HepG2 (cell line): ENCODE data around the gene TMEM14A. TPM values are rescaled to one million over a fixed set of nuclear protein-coding genes. Genes with fewer than 3 reads are reported as not detected.

Experiments
- ATAC-seq: fragments of 200-7000 bp; cut with Tn5 transposase; 3 replicates; pipeline ENCODE4 v1.9.1; 2020; ENCODE audit warnings: mild to moderate bottlenecking, moderate library complexity
- BruUV-seq: library from RNA; stranded (reverse); fragments of 400-500 nt; replicated peaks from 2 replicates; lab custom pipeline; 2021; lab: Mats Ljungman, UMichigan
- CTCF ChIA-PET: fragments of 300-600 bp; formaldehyde crosslinking; extraction: SDS; loops from one replicate; lab custom pipeline; 2021; ENCODE audit warnings: low total read pairs, inconsistent platforms, low intra/inter-chr PET ratio; lab: Yijun Ruan, JAX
- POLR2A ChIA-PET: fragments of 350-600 bp; sonication (Branson Sonifier 250); formaldehyde crosslinking; loops from one replicate; lab custom pipeline; 2020; ENCODE audit warnings: antibody characterized with exemption, inconsistent platforms; lab: Yijun Ruan, JAX
- DNase-seq: peaks from one replicate; pipeline ENCODE4 v3.0.0-alpha.2; 2015; ENCODE audit warnings: low spot score
- FAIRE-seq: peaks from 3 replicates; lab custom pipeline; 2011; peaks lifted over from hg19 to GRCh38; lab: Jason Lieb, UNC
- H2AFZ ChIP-seq: one replicate; pipeline ENCODE4 v1.6.1; 2011; ENCODE audit warnings: low read length, inconsistent platforms
- H3K27ac ChIP-seq: fragments of 300-600 bp; 3 replicates; pipeline ENCODE4 v1.8.0; 2011; ENCODE audit warnings: mixed run types, mild to moderate bottlenecking, mixed read lengths, low read length, inconsistent platforms; ENCODE audit not compliant: insufficient read depth; ENCODE audit errors: extremely low read length
- H3K27me3 ChIP-seq, 2 experiments: fragments of 200-600 bp in 1 of 2; 2 replicates in 1 of 2; 3 replicates in 1 of 2; pipeline versions ENCODE4 v1.6.0 to v1.8.0; 2011; ENCODE audit warnings: low read length in 2 of 2, mild to moderate bottlenecking in 2 of 2, moderate library complexity in 2 of 2, inconsistent platforms in 1 of 2; ENCODE audit not compliant: insufficient read depth in 2 of 2, control insufficient read depth in 1 of 2
- H3K36me3 ChIP-seq, 2 experiments: fragments of 200-600 bp in 1 of 2; replicated peaks in 1 of 2; 2 replicates in 1 of 2; 3 replicates in 1 of 2; pipeline versions ENCODE4 v1.5.1 to v1.8.0; 2011; ENCODE audit warnings: low read length in 2 of 2, inconsistent platforms in 1 of 2; ENCODE audit not compliant: insufficient read depth in 2 of 2, control insufficient read depth in 1 of 2
- H3K4me1 ChIP-seq: 2 replicates; pipeline ENCODE4 v1.5.1; 2012; ENCODE audit warnings: low read length, inconsistent platforms; ENCODE audit not compliant: insufficient read depth
- H3K4me2 ChIP-seq: 2 replicates; pipeline ENCODE4 v1.6.0; 2011; ENCODE audit warnings: low read depth, low read length, inconsistent platforms
- H3K4me3 ChIP-seq, 3 experiments: fragments of 200-600 bp in 1 of 3; sonication (generic), shearing (Covaris generic) in 1 of 3; replicated peaks in 1 of 3; 2 replicates each; pipeline ENCODE4 v1.5.1; 2011 to 2016; ENCODE audit warnings: low read length in 3 of 3, inconsistent platforms in 2 of 3, low read depth in 2 of 3, mild to moderate bottlenecking in 2 of 3, control low read depth in 1 of 3, mixed read lengths in 1 of 3; ENCODE audit not compliant: insufficient read depth in 1 of 3
- H3K79me2 ChIP-seq: one replicate; pipeline ENCODE4 v1.6.1; 2011; ENCODE audit warnings: low read length, inconsistent platforms; ENCODE audit not compliant: insufficient read depth
- H3K9ac ChIP-seq: 2 replicates; pipeline ENCODE4 v1.6.0; 2011; ENCODE audit warnings: mild to moderate bottlenecking, low read depth, low read length, inconsistent platforms; ENCODE audit not compliant: insufficient read depth
- H3K9me3 ChIP-seq: 2 replicates; pipeline ENCODE4 v1.5.1; 2012; ENCODE audit warnings: mild to moderate bottlenecking, low read length
- H4K20me1 ChIP-seq: 2 replicates; pipeline ENCODE4 v1.6.0; 2011; ENCODE audit warnings: inconsistent platforms, mild to moderate bottlenecking, low read length, moderate library complexity; ENCODE audit not compliant: insufficient read depth
- MAZ ChIP-seq, 2 experiments: sonication (generic) in 1 of 2; formaldehyde crosslinking in 1 of 2; IDR thresholded peaks; 2 replicates each; pipeline versions ENCODE4 v1.5.0 to v1.6.1; 2012 to 2020; ENCODE audit warnings: low read depth in 2 of 2, mild to moderate bottlenecking in 2 of 2, borderline replicate concordance in 1 of 2, improper control_type of control experiment in 1 of 2, low read length in 1 of 2, missing genetic modification reagents in 1 of 2, moderate library complexity in 1 of 2
- SP4 ChIP-seq: sonication (generic); formaldehyde crosslinking; IDR thresholded peaks from 2 replicates; pipeline ENCODE4 v1.8.1; 2023; ENCODE audit warnings: mild to moderate bottlenecking, missing genetic modification reagents
- ZNF263 ChIP-seq: sonication (generic); formaldehyde crosslinking; IDR thresholded peaks from 2 replicates; pipeline ENCODE4 v1.4.0; 2020; ENCODE audit warnings: missing genetic modification reagents
- ZNF790 ChIP-seq: sonication (generic); formaldehyde crosslinking; IDR thresholded peaks from 2 replicates; pipeline ENCODE4 v1.8.0; 2022; ENCODE audit warnings: missing genetic modification reagents, mild to moderate bottlenecking, borderline replicate concordance
- WGBS: methylation state at CpG from one replicate; pipeline ENCODE4 v1.1.6; 2017; ENCODE audit warnings: low lambda C conversion rate; 5-methylcytosine and 5-hydroxymethylcytosine counted together
- in situ Hi-C: cut with HindIII; loops from 2 replicates; pipeline ENCODE4 v1.10.0; 2017; ENCODE audit warnings: low pct_unique_long_range_greater_than_20kb; ENCODE audit not compliant: extremely low pct_ligation_motif_present
- intact Hi-C: fragments of 100-400 bp; cut with micrococcal nuclease; formaldehyde crosslinking; loops from one replicate; pipeline ENCODE4 v1.10.0; 2022; ENCODE audit not compliant: unreplicated experiment
- polyA plus RNA-seq, 8 experiments: library from polyadenylated mRNA; depleted of rRNA in 3 of 8; stranded (reverse) in 7 of 8; unstranded in 1 of 8; fragments of >200 nt; fragmentation: Illumina TruSeq in 4 of 8; extraction: Trizol in 4 of 8; gene quantifications; 2 replicates each; pipeline versions ENCODE4 v1.2.1 to v1.2.3, GENCODE V29; 2011 to 2016; ENCODE audit warnings: low read depth in 4 of 8, missing spikeins in 1 of 8, mixed read lengths in 1 of 8; ENCODE audit not compliant: insufficient read depth in 1 of 8
- total RNA-seq, 5 experiments: library from RNA; depleted of rRNA; stranded (reverse); fragments of >200 nt; fragmentation: Illumina TruSeq; extraction: Trizol; gene quantifications; 2 replicates each; pipeline ENCODE4 v1.2.3, GENCODE V29; 2016; ENCODE audit warnings: low read depth in 1 of 5
- TF ChIP-seq, protein P1 (sequence below): sonication (generic); formaldehyde crosslinking; conservative IDR thresholded peaks from 2 replicates; pipeline ENCODE4 v1.4.0; 2020; ENCODE audit warnings: mild to moderate bottlenecking, missing genetic modification reagents, moderate library complexity

TMEM14A gene
- total and polyA plus RNA-seq, 2 of the 13 experiments (the other 11 are each of a cell fraction or from before 2014, with no cell fraction given) = 24.6 to 73.7 TPM

DNA sequence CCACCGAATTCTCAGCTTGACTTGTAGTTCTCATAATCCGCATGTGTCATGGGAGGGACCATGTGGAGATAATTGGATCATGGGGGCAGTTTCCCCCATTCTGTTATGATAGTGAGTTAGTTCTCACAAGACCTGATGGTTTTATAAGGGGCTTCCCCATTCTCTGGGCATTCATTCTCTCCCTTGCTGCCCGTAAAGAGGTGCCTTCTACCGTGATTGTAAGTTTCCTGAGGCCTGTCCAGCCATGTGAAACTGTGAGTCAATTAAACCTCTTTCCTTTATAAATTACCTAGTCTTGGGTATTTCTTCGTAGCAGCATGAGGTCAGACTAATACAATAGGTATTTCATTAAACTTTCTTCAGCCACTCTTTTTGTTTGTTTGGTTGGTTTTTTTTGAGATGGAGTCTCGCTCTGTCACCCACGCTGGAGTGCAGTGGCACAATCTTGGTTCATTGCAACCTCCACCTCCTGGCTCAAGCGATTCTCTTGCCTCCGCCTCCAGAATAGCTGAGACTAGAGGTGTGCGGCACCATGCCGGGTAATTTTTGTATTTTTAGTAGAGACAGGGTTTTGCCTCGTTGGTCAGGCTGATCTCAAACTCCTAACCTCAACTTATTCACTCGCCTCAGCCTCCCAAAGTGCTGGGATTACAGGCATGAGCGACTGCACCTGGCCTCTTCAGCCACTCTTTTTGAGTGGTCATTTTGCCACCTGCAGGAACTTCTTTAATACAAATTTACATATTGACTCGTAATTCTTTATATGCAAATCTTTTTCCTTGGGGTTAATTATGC is 56.0 kb downstream of the TMEM14A start:
- ChIA-PET CTCF (interaction anchor here (1.1 kb wide), 1 partner anchor 88 kb away, joined by 3 read pairs; no protein-coding TSS in a partner anchor), POLR2A (interaction anchor here (1.3 to 2.5 kb wide), 4 partner anchors 8 to 336 kb away, joined by 3 to 15 read pairs (median 4); no protein-coding TSS in a partner anchor)
- Histone ChIP-seq H3K79me2 (no peaks in the 10 kb centered on the region), H3K4me1 (peaks cover 70% of the 10 kb centered on the region), H3K9ac (no peak overlapping the region; the same call in 1 of the 2 replicates), H3K27ac (peak overlapping the region; percentile 94), H3K9me3 (no peaks in the 10 kb centered on the region), H4K20me1 (no peaks in the 10 kb centered on the region), H3K36me3 (no peaks in the 10 kb centered on the region), H3K27me3 (no peaks in the 10 kb centered on the region), H3K4me2 (0 out of 2 replicates have a peak overlapping the region, but pooled peaks have one; percentile 79), H2AFZ (no peak overlapping the region), H3K4me3 (no peak overlapping the region)
- in situ Hi-C loops = no loop called here
- WGBS = 93% methylated on average over 15 of the region's 15 CpGs
- DNase-seq (no peak), FAIRE-seq (no peak), ATAC-seq (no peak)
- TF ChIP-seq SP4 (CRISPR knock-in tag) (0 out of 2 replicates have a peak, but pooled peaks have one; percentile 35), ZNF263 (CRISPR knock-in tag) (0 out of 2 replicates have a peak, but pooled peaks have one; percentile 11), MAZ (IDR thresholded peaks at IDR 0.05; ENCODE audit: borderline replicate concordance, low read depth, low read length) (no peak), MAZ (CRISPR knock-in tag; IDR thresholded peaks at IDR 0.05; ENCODE audit: low read depth) (peak; percentile 52; the same call in 1 of the 2 replicates), ZNF790 (CRISPR knock-in tag) (no peak)
- TF ChIP-seq, protein P1, sequence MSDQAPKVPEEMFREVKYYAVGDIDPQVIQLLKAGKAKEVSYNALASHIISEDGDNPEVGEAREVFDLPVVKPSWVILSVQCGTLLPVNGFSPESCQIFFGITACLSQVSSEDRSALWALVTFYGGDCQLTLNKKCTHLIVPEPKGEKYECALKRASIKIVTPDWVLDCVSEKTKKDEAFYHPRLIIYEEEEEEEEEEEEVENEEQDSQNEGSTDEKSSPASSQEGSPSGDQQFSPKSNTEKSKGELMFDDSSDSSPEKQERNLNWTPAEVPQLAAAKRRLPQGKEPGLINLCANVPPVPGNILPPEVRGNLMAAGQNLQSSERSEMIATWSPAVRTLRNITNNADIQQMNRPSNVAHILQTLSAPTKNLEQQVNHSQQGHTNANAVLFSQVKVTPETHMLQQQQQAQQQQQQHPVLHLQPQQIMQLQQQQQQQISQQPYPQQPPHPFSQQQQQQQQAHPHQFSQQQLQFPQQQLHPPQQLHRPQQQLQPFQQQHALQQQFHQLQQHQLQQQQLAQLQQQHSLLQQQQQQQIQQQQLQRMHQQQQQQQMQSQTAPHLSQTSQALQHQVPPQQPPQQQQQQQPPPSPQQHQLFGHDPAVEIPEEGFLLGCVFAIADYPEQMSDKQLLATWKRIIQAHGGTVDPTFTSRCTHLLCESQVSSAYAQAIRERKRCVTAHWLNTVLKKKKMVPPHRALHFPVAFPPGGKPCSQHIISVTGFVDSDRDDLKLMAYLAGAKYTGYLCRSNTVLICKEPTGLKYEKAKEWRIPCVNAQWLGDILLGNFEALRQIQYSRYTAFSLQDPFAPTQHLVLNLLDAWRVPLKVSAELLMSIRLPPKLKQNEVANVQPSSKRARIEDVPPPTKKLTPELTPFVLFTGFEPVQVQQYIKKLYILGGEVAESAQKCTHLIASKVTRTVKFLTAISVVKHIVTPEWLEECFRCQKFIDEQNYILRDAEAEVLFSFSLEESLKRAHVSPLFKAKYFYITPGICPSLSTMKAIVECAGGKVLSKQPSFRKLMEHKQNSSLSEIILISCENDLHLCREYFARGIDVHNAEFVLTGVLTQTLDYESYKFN (CRISPR knock-in tag) = 0 out of 2 replicates have a peak, but pooled peaks have one; percentile 18
- intact Hi-C loops = loop anchor here (1.0 to 10.0 kb wide), 3 partner anchors 8 to 188 kb away; partner anchors contain the start of gene GSTA2
- BruUV-seq = no TSS peak
